Naive thymus-derived CD4-positive, alpha-beta T cell (primary cell): ENCODE results near the gene HECTD2. TPM values are rescaled to one million over a fixed set of nuclear protein-coding genes. Genes with fewer than 3 reads are reported as not detected.

Experiments
- ATAC-seq: fragments of 150-1000 bp; cut with Tn5 transposase; 2 replicates; pipeline ENCODE4 v1.10.0; 2021; ENCODE audit warnings: mild to moderate bottlenecking, moderate library complexity
- CTCF ChIA-PET: fragments of 350-600 bp; sonication (Branson Sonifier 250); formaldehyde crosslinking; loops from one replicate; lab custom pipeline; 2021; ENCODE audit warnings: antibody characterized with exemption; lab: Charles Lee
- POLR2A ChIA-PET: fragments of 350-600 bp; sonication (Branson Sonifier 250); formaldehyde crosslinking; loops from one replicate; lab custom pipeline; 2021; ENCODE audit warnings: antibody characterized with exemption, inconsistent platforms; lab: Charles Lee
- DNase-seq, 9 donors: peaks; one replicate each; pipeline versions ENCODE4 v3.0.0 to v3.0.0-alpha.2; 2020 to 2022; ENCODE audit warnings: mixed read lengths in 1 of 9
- H3K27ac ChIP-seq: one replicate; pipeline ENCODE4 v1.7.0; 2013; ENCODE audit warnings: mild to moderate bottlenecking, low read depth, low read length, moderate library complexity
- H3K27me3 ChIP-seq, 2 donors: one replicate each; pipeline ENCODE4 v1.7.0; 2013; ENCODE audit warnings: low read length in 2 of 2, mild to moderate bottlenecking in 2 of 2, moderate library complexity in 2 of 2; ENCODE audit not compliant: control insufficient read depth in 2 of 2, insufficient read depth in 2 of 2
- H3K36me3 ChIP-seq, 3 experiments: 1 replicate in 2 of 3; 2 replicates in 1 of 3; pipeline ENCODE4 v1.7.0; 2013; ENCODE audit warnings: low read length in 3 of 3, mild to moderate bottlenecking in 3 of 3, moderate library complexity in 1 of 3; ENCODE audit not compliant: insufficient read depth in 3 of 3, control insufficient read depth in 2 of 3
- H3K4me1 ChIP-seq, 2 donors: one replicate each; pipeline ENCODE4 v1.7.0; 2013; ENCODE audit warnings: low read length in 2 of 2, mild to moderate bottlenecking in 2 of 2, moderate library complexity in 1 of 2; ENCODE audit not compliant: control insufficient read depth in 2 of 2, insufficient read depth in 2 of 2
- H3K4me3 ChIP-seq: 2 replicates; pipeline ENCODE4 v1.7.0; 2013; ENCODE audit warnings: mild to moderate bottlenecking, low read length
- H3K9me3 ChIP-seq, 3 experiments: 1 replicate in 2 of 3; 2 replicates in 1 of 3; pipeline ENCODE4 v1.7.0; 2013; ENCODE audit warnings: low read length in 3 of 3; ENCODE audit not compliant: control insufficient read depth in 2 of 3
- H3K27ac Mint-ChIP-seq, 9 donors: one replicate each; pipeline ENCODE4 v1.8.0; 2020 to 2022; ENCODE audit warnings: mixed read lengths in 9 of 9, mild to moderate bottlenecking in 8 of 9, moderate library complexity in 5 of 9, inconsistent platforms in 2 of 9
- H3K27me3 Mint-ChIP-seq, 5 donors: one replicate each; pipeline ENCODE4 v1.8.0; 2021 to 2022; ENCODE audit warnings: mixed read lengths in 5 of 5, mild to moderate bottlenecking in 1 of 5
- H3K36me3 Mint-ChIP-seq, 5 donors: one replicate each; pipeline ENCODE4 v1.8.0; 2020 to 2022; ENCODE audit warnings: mixed read lengths in 5 of 5, mild to moderate bottlenecking in 3 of 5, inconsistent platforms in 1 of 5
- H3K4me1 Mint-ChIP-seq, 7 donors: one replicate each; pipeline ENCODE4 v1.8.0; 2020 to 2022; ENCODE audit warnings: mixed read lengths in 7 of 7, mild to moderate bottlenecking in 3 of 7, inconsistent platforms in 1 of 7
- H3K4me3 Mint-ChIP-seq, 10 donors: one replicate each; pipeline ENCODE4 v1.8.0; 2020 to 2022; ENCODE audit warnings: mild to moderate bottlenecking in 10 of 10, mixed read lengths in 10 of 10, moderate library complexity in 6 of 10, inconsistent platforms in 2 of 10
- H3K9me3 Mint-ChIP-seq, 11 donors: one replicate each; pipeline ENCODE4 v1.8.0; 2020 to 2022; ENCODE audit warnings: mixed read lengths in 11 of 11, mild to moderate bottlenecking in 4 of 11, inconsistent platforms in 1 of 11, moderate library complexity in 1 of 11
- intact Hi-C, 2 donors: fragments of 100-400 bp; cut with micrococcal nuclease; formaldehyde crosslinking; loops; one replicate each; pipeline ENCODE4 v1.15.1; 2023
- polyA plus RNA-seq, 2 donors: library from polyadenylated mRNA; unstranded; fragments of 300-500 nt; fragmentation: Illumina TruSeq; gene quantifications; one replicate each; pipeline ENCODE4 v1.2.3, GENCODE V29; 2021
- total RNA-seq, 6 experiments: library from RNA in 5 of 6; stranded (reverse) in 5 of 6; gene quantifications; 1 replicate in 5 of 6; 2 replicates in 1 of 6; pipeline ENCODE4 v1.2.3 and lab custom pipeline; 2021 to 2026

HECTD2 gene
- total and polyA plus RNA-seq, 7 experiments from 2014 or later = 0.62 to 4.6 (median 1.5) TPM

- Histone ChIP-seq H3K9me3 (no peaks in the 10 kb centered on the region), H3K27ac (no peak overlapping the region), H3K4me1 (no peaks in the 10 kb centered on the region), H3K4me3 (no peak overlapping the region), H3K36me3 (no peaks in the 10 kb centered on the region), H3K27me3 (no peaks in the 10 kb centered on the region)
- DNase-seq (no peak), ATAC-seq (no peak)
- Mint-ChIP-seq H3K4me3 (no peak overlapping the region), H3K27ac (no peak overlapping the region), H3K36me3 (peaks cover 0 to 18% (median 8%) of the 10 kb centered on the region in 5 donors), H3K27me3 (no peaks in the 10 kb centered on the region), H3K4me1 (no peaks in the 10 kb centered on the region), H3K9me3 (peaks cover 0 to 2% (median 0%) of the 10 kb centered on the region in 11 donors)
- CTCF ChIA-PET = no interaction called here
- POLR2A ChIA-PET = no interaction called here
- intact Hi-C loops = no loop called here
These were observed 50.5 kb downstream of the HECTD2 start for GRCh38 chr10:91460681-91461080.

GRCh38 chr10:91462423-91462822 is 52.3 kb downstream of the HECTD2 start:
- Histone ChIP-seq H3K4me3 (no peak overlapping the region), H3K27ac (no peak overlapping the region), H3K4me1 (no peaks in the 10 kb centered on the region), H3K36me3 (no peaks in the 10 kb centered on the region), H3K9me3 (no peaks in the 10 kb centered on the region), H3K27me3 (no peaks in the 10 kb centered on the region)
- peaks cover 0 to 6% (median 0%) of the 10 kb centered on the region in 11 donors for H3K9me3 Mint-ChIP-seq
- ChIA-PET CTCF (interaction anchor here (0.6 kb wide), 1 partner anchor 47 kb away, joined by 3 read pairs; no protein-coding TSS in a partner anchor), POLR2A (no interaction called here)
- ATAC-seq (no peak), DNase-seq (no peak)
- peaks cover 4 to 24% (median 15%) of the 10 kb centered on the region in 5 donors for H3K36me3 Mint-ChIP-seq
- intact Hi-C loops = no loop called here
- H3K27ac Mint-ChIP-seq = no peak overlapping the region
- H3K4me3 Mint-ChIP-seq = no peak overlapping the region
- H3K27me3 Mint-ChIP-seq = peaks cover 0 to 5% (median 0%) of the 10 kb centered on the region in 5 donors
- no peaks in the 10 kb centered on the region for H3K4me1 Mint-ChIP-seq

GRCh38 chr10:91464500-91464899 is 54.4 kb downstream of the HECTD2 start:
- CTCF ChIA-PET = no interaction called here
- DNase-seq (no peak), ATAC-seq (no peak)
- no peaks in the 10 kb centered on the region for H3K9me3 ChIP-seq
- intact Hi-C loops = no loop called here
- no peak overlapping the region for H3K4me3 ChIP-seq
- no peaks in the 10 kb centered on the region for H3K4me1 ChIP-seq
- H3K9me3 Mint-ChIP-seq = peaks cover 1 to 20% (median 5%) of the 10 kb centered on the region in 11 donors
- H3K27ac Mint-ChIP-seq = no peak overlapping the region
- POLR2A ChIA-PET = no interaction called here
- H3K27ac ChIP-seq = no peak overlapping the region
- peaks cover 0 to 5% (median under 1%) of the 10 kb centered on the region in 5 donors for H3K27me3 Mint-ChIP-seq
- H3K36me3 Mint-ChIP-seq = peaks cover 5 to 24% (median 15%) of the 10 kb centered on the region in 5 donors
- H3K36me3 ChIP-seq = no peaks in the 10 kb centered on the region
- H3K4me3 Mint-ChIP-seq = no peak overlapping the region
- H3K4me1 Mint-ChIP-seq = no peaks in the 10 kb centered on the region
- no peaks in the 10 kb centered on the region for H3K27me3 ChIP-seq

- H3K36me3 Mint-ChIP-seq = peaks cover 5 to 24% (median 16%) of the 10 kb centered on the region in 5 donors
These were observed 55.1 kb downstream of the HECTD2 start for GRCh38 chr10:91465261-91465660.

GRCh38 chr10:91467114-91467513 is 57.0 kb downstream of the HECTD2 start:
- no peak overlapping the region for H3K4me3 ChIP-seq

More at GRCh38 chr10:91465261-91465660, 55.1 kb downstream of the HECTD2 start:
- DNase-seq = no peak
- no peak overlapping the region for H3K4me3 ChIP-seq
- CTCF ChIA-PET = no interaction called here
- H3K36me3 ChIP-seq = no peaks in the 10 kb centered on the region
- H3K9me3 Mint-ChIP-seq = peaks cover 2 to 27% (median 13%) of the 10 kb centered on the region in 11 donors
- no peak overlapping the region for H3K4me3 Mint-ChIP-seq
- intact Hi-C loops = no loop called here
- no peaks in the 10 kb centered on the region for H3K9me3 ChIP-seq
- no peak overlapping the region for H3K27ac Mint-ChIP-seq
- no peaks in the 10 kb centered on the region for H3K27me3 ChIP-seq
- H3K27me3 Mint-ChIP-seq = peaks cover 0 to 5% (median 2%) of the 10 kb centered on the region in 5 donors
- H3K27ac ChIP-seq = no peak overlapping the region
- POLR2A ChIA-PET = no interaction called here
- no peaks in the 10 kb centered on the region for H3K4me1 ChIP-seq
- no peaks in the 10 kb centered on the region for H3K4me1 Mint-ChIP-seq
- ATAC-seq = no peak

GRCh38 chr10:91471602-91472001 is 61.5 kb downstream of the HECTD2 start:
- H3K4me3 Mint-ChIP-seq = no peak overlapping the region
- Histone ChIP-seq H3K27me3 (no peaks in the 10 kb centered on the region), H3K9me3 (no peaks in the 10 kb centered on the region), H3K27ac (no peak overlapping the region), H3K36me3 (no peaks in the 10 kb centered on the region), H3K4me3 (no peak overlapping the region), H3K4me1 (no peaks in the 10 kb centered on the region)
- H3K27me3 Mint-ChIP-seq = peaks cover 0 to 5% (median 2%) of the 10 kb centered on the region in 5 donors
- intact Hi-C loops = no loop called here
- H3K9me3 Mint-ChIP-seq = peaks cover 2 to 36% (median 16%) of the 10 kb centered on the region in 11 donors
- DNase-seq = no peak
- no peak overlapping the region for H3K27ac Mint-ChIP-seq
- H3K36me3 Mint-ChIP-seq = peaks cover 3 to 9% (median 5%) of the 10 kb centered on the region in 5 donors
- CTCF ChIA-PET = interaction anchor here (0.6 kb wide), 1 partner anchor 1055 kb away, joined by 3 read pairs; no protein-coding TSS in a partner anchor
- no peak for ATAC-seq
- H3K4me1 Mint-ChIP-seq = no peaks in the 10 kb centered on the region
- POLR2A ChIA-PET = no interaction called here

More at GRCh38 chr10:91467114-91467513, 57.0 kb downstream of the HECTD2 start:
- Mint-ChIP-seq H3K4me3 (no peak overlapping the region), H3K27ac (no peak overlapping the region), H3K27me3 (peaks cover 0 to 5% (median 2%) of the 10 kb centered on the region in 5 donors), H3K9me3 (peaks cover 2 to 40% (median 16%) of the 10 kb centered on the region in 11 donors), H3K4me1 (no peaks in the 10 kb centered on the region), H3K36me3 (peaks cover 7 to 22% (median 12%) of the 10 kb centered on the region in 5 donors)
- POLR2A ChIA-PET = no interaction called here
- H3K27me3 ChIP-seq = no peaks in the 10 kb centered on the region
- CTCF ChIA-PET = no interaction called here
- intact Hi-C loops = no loop called here
- H3K27ac ChIP-seq = no peak overlapping the region
- H3K4me1 ChIP-seq = no peaks in the 10 kb centered on the region
- no peaks in the 10 kb centered on the region for H3K36me3 ChIP-seq
- no peak for ATAC-seq
- H3K9me3 ChIP-seq = no peaks in the 10 kb centered on the region
- DNase-seq = no peak

GRCh38 chr10:91472911-91473310 is 62.8 kb downstream of the HECTD2 start:
- H3K36me3 ChIP-seq = no peaks in the 10 kb centered on the region

More at GRCh38 chr10:91472911-91473310, 62.8 kb downstream of the HECTD2 start:
- no peaks in the 10 kb centered on the region for H3K27me3 ChIP-seq
- H3K4me3 ChIP-seq = no peak overlapping the region
- DNase-seq (no peak), ATAC-seq (no peak)
- H3K9me3 ChIP-seq = no peaks in the 10 kb centered on the region
- peaks cover 0 to 6% (median 0%) of the 10 kb centered on the region in 5 donors for H3K36me3 Mint-ChIP-seq
- H3K4me1 Mint-ChIP-seq = peaks cover 0 to 2% (median 0%) of the 10 kb centered on the region in 7 donors
- H3K27me3 Mint-ChIP-seq = peaks cover 0 to 5% (median 0%) of the 10 kb centered on the region in 5 donors
- H3K9me3 Mint-ChIP-seq = peaks cover 2 to 33% (median 16%) of the 10 kb centered on the region in 11 donors
- no peak overlapping the region for H3K4me3 Mint-ChIP-seq
- ChIA-PET POLR2A (no interaction called here), CTCF (no interaction called here)
- intact Hi-C loops = no loop called here
- H3K4me1 ChIP-seq = no peaks in the 10 kb centered on the region
- H3K27ac ChIP-seq = no peak overlapping the region
- no peak overlapping the region for H3K27ac Mint-ChIP-seq
